K562 (cell line): ENCODE data around the gene EYA2. TPM values are rescaled to one million over a fixed set of nuclear protein-coding genes. Genes with fewer than 3 reads are reported as not detected.

ENCODE experiments used
- ATF2 ChIP-seq: sonication (generic); formaldehyde crosslinking; IDR thresholded peaks from 2 replicates; pipeline ENCODE4 v1.8.1; 2022; ENCODE audit warnings: missing genetic modification reagents
- BCL6 ChIP-seq: fragments of 250-450 bp; sonication (Bioruptor Pico); IDR thresholded peaks from 2 replicates; pipeline ENCODE4 v1.4.0; 2020
- CCAR2 ChIP-seq: fragments of 200-400 bp; formaldehyde crosslinking; IDR thresholded peaks from 2 replicates; pipeline ENCODE4 v1.6.1; 2017; ENCODE audit warnings: mild to moderate bottlenecking, low read depth, low read length
- CEBPG ChIP-seq, 3 experiments: fragments of 200-800 bp in 1 of 3; sonication (Bioruptor generic) in 1 of 3; sonication (generic) in 1 of 3; formaldehyde crosslinking in 1 of 3; IDR thresholded peaks in 2 of 3; conservative IDR thresholded peaks in 1 of 3; 2 replicates each; pipeline versions ENCODE4 v1.6.1 to v1.8.0; 2016 to 2022; ENCODE audit warnings: missing compliant biosample characterization in 2 of 3, missing genetic modification characterization in 2 of 3, mild to moderate bottlenecking in 1 of 3, missing genetic modification reagents in 1 of 3
- ESRRA ChIP-seq: fragments of 450-650 bp; IDR thresholded peaks from 2 replicates; pipeline ENCODE4 v1.6.1; 2014; ENCODE audit warnings: low read depth, mild to moderate bottlenecking, moderate library complexity, borderline replicate concordance
- HNRNPLL ChIP-seq: fragments of 200-400 bp; formaldehyde crosslinking; IDR thresholded peaks from 2 replicates; pipeline ENCODE4 v1.6.1; 2017; ENCODE audit warnings: low read length, low read depth, mild to moderate bottlenecking; ENCODE audit not compliant: poor library complexity, severe bottlenecking
- KDM5B ChIP-seq: fragments of 200-600 bp; sonication (generic); IDR thresholded peaks from 2 replicates; pipeline ENCODE4 v1.6.1; 2012; ENCODE audit warnings: low read depth, mild to moderate bottlenecking, moderate library complexity, low read length, control low read depth, inconsistent platforms; ENCODE audit not compliant: insufficient replicate concordance
- NRF1 ChIP-seq, 2 experiments: fragments of 450-650 bp; IDR thresholded peaks in 1 of 2; conservative IDR thresholded peaks in 1 of 2; 2 replicates each; pipeline ENCODE4 v1.6.1; 2014; ENCODE audit warnings: mild to moderate bottlenecking in 2 of 2
- PCBP2 ChIP-seq: fragments of 200-400 bp; formaldehyde crosslinking; IDR thresholded peaks from 2 replicates; pipeline ENCODE4 v1.6.1; 2018; ENCODE audit warnings: low read length, low read depth, mild to moderate bottlenecking, moderate library complexity; ENCODE audit not compliant: poor library complexity, severe bottlenecking
- SMARCC2 ChIP-seq: fragments of 450-650 bp; IDR thresholded peaks from 2 replicates; pipeline ENCODE4 v1.6.1; 2017; ENCODE audit warnings: antibody characterized with exemption, moderate library complexity, mild to moderate bottlenecking, low read depth
- SOX6 ChIP-seq: fragments of 450-650 bp; IDR thresholded peaks from 2 replicates; pipeline ENCODE4 v1.6.1; 2014; ENCODE audit warnings: mild to moderate bottlenecking
- TAF15 ChIP-seq: fragments of 200-400 bp; formaldehyde crosslinking; IDR thresholded peaks from 2 replicates; pipeline ENCODE4 v1.6.1; 2017; ENCODE audit warnings: mild to moderate bottlenecking, low read depth, low read length, moderate library complexity
- TEAD4 ChIP-seq, 2 experiments: sonication (generic) in 1 of 2; formaldehyde crosslinking in 1 of 2; IDR thresholded peaks; 2 replicates each; pipeline versions ENCODE4 v1.6.1 to v1.8.0; 2012 to 2022; ENCODE audit warnings: borderline replicate concordance in 1 of 2, inconsistent platforms in 1 of 2, low read length in 1 of 2, mild to moderate bottlenecking in 1 of 2, missing genetic modification reagents in 1 of 2
- XRCC4 ChIP-seq: IDR thresholded peaks from one replicate; pipeline ENCODE4 v1.6.1; 2011; ENCODE audit not compliant: insufficient read depth, insufficient read length; ENCODE audit errors: extremely low read depth
- ZKSCAN1 ChIP-seq: fragments of 150-350 bp; IDR thresholded peaks from 2 replicates; pipeline ENCODE4 v1.6.1; 2016; ENCODE audit warnings: low read depth, low read length
- ZNF277 ChIP-seq: fragments of 250-450 bp; sonication (Bioruptor Pico); IDR thresholded peaks from 2 replicates; pipeline ENCODE4 v1.8.0; 2022; ENCODE audit warnings: inconsistent platforms, mild to moderate bottlenecking, moderate library complexity, borderline replicate concordance
- ZNF398 ChIP-seq: fragments of 250-450 bp; sonication (Bioruptor Pico); IDR thresholded peaks from 2 replicates; pipeline ENCODE4 v1.8.0; 2021; ENCODE audit warnings: moderate library complexity, mild to moderate bottlenecking, inconsistent platforms
- ZNF444 ChIP-seq: fragments of 250-450 bp; sonication (Bioruptor Pico); IDR thresholded peaks from 2 replicates; pipeline ENCODE4 v1.4.0; 2020; ENCODE audit warnings: mild to moderate bottlenecking, moderate library complexity
- ZNF445 ChIP-seq: fragments of 250-450 bp; sonication (Bioruptor Pico); IDR thresholded peaks from 2 replicates; pipeline ENCODE4 v1.4.0; 2020; ENCODE audit warnings: low read depth, mild to moderate bottlenecking, moderate library complexity
- polyA plus RNA-seq, 8 experiments: library from polyadenylated mRNA; depleted of rRNA in 4 of 8; stranded (reverse) in 5 of 8; unstranded in 3 of 8; fragments of >200 nt; fragmentation: Nextera tagmentation in 2 of 8; fragmentation: Illumina TruSeq in 1 of 8; extraction: Ambion mirVana in 2 of 8; extraction: Trizol in 1 of 8; gene quantifications; 2 replicates each; pipeline versions ENCODE4 v1.2.1 to v1.2.3, GENCODE V29; 2011 to 2014; ENCODE audit warnings: inconsistent platforms in 1 of 8, missing spikeins in 1 of 8
- total RNA-seq, 7 experiments: library from RNA; depleted of rRNA in 6 of 7; stranded (reverse); fragments of >200 nt in 6 of 7; fragmentation: Illumina TruSeq in 2 of 7; extraction: Trizol in 2 of 7; gene quantifications; 2 replicates each; pipeline versions ENCODE4 v1.2.1 to v1.2.3, GENCODE V29; 2011 to 2021; ENCODE audit warnings: low replicate concordance in 1 of 7
- TF ChIP-seq, protein P1 (sequence below): sonication (generic); formaldehyde crosslinking; IDR thresholded peaks from 2 replicates; pipeline ENCODE4 v1.8.0; 2022; ENCODE audit warnings: mild to moderate bottlenecking, missing genetic modification reagents

EYA2 gene
- total and polyA plus RNA-seq, 9 of the 15 experiments (the other 6 are each of a cell fraction or from before 2014, with no cell fraction given): 0.03 TPM; not detected in 8

- TF ChIP-seq, protein P1, sequence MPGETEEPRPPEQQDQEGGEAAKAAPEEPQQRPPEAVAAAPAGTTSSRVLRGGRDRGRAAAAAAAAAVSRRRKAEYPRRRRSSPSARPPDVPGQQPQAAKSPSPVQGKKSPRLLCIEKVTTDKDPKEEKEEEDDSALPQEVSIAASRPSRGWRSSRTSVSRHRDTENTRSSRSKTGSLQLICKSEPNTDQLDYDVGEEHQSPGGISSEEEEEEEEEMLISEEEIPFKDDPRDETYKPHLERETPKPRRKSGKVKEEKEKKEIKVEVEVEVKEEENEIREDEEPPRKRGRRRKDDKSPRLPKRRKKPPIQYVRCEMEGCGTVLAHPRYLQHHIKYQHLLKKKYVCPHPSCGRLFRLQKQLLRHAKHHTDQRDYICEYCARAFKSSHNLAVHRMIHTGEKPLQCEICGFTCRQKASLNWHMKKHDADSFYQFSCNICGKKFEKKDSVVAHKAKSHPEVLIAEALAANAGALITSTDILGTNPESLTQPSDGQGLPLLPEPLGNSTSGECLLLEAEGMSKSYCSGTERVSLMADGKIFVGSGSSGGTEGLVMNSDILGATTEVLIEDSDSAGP: no peak
- TF ChIP-seq ZNF398 (CRISPR knock-in tag) (no peak), SMARCC2 (no peak), CEBPG (CRISPR knock-in tag; IDR thresholded peaks at IDR 0.05) (no peak), CEBPG (tag; conservative IDR thresholded peaks at IDR 0.05 in 1 of 2, IDR thresholded peaks at IDR 0.05 in 1 of 2) (no peak), ESRRA (no peak), PCBP2 (no peak), TEAD4 (IDR thresholded peaks at IDR 0.05; ENCODE audit: low read length) (peak; percentile 54), TEAD4 (CRISPR knock-in tag; IDR thresholded peaks at IDR 0.05; ENCODE audit: borderline replicate concordance) (no peak), ZNF444 (no peak), CCAR2 (no peak), ATF2 (CRISPR knock-in tag) (no peak), ZKSCAN1 (no peak), ZNF277 (CRISPR knock-in tag) (no peak), HNRNPLL (no peak), TAF15 (no peak), KDM5B (no peak), ZNF445 (CRISPR knock-in tag) (no peak), NRF1 (conservative IDR thresholded peaks at IDR 0.05 in 1 of 2, IDR thresholded peaks at IDR 0.05 in 1 of 2) (no peak), BCL6 (CRISPR knock-in tag) (no peak), SOX6 (no peak), XRCC4 (no peak)
These were observed 286.6 kb downstream of the EYA2 start (continued) for GRCh38 chr20:47181056-47181862.
